SU-DHL-6 (cell line): Measurements from ENCODE around the gene EEF1A2.

ENCODE experiments used
- EZH2phosphoT487 ChIP-seq: fragments of 200-600 bp; sonication (generic), shearing (Covaris generic); conservative IDR thresholded peaks from 2 replicates; pipeline ENCODE4 v1.6.1; 2018; ENCODE audit warnings: mild to moderate bottlenecking, antibody characterized with exemption, low read length, moderate library complexity, mixed read lengths
- TF ChIP-seq, protein P1 (sequence below): fragments of 200-600 bp; sonication (generic); IDR thresholded peaks from one replicate; pipeline ENCODE4 v1.5.1; 2017; ENCODE audit warnings: antibody characterized with exemption, mild to moderate bottlenecking, low read length, moderate library complexity; ENCODE audit not compliant: insufficient read depth, poor library complexity, severe bottlenecking

DNA sequence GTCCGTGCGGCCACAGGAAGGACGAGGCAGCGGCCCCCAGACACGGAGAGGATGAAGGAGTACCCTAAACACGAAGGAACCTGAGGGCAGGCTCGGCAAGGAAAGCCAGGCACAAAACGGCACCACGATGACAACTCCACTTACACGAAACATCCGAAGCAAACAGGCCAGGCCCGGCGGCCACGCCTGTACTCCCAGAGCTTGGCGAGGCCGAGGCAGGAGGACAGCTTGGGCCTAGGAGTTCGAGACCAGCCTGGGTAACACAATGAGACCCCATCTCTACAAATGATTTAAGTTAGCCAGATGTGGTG, 39.9 kb downstream of the EEF1A2 start:
- TF ChIP-seq, protein P1, sequence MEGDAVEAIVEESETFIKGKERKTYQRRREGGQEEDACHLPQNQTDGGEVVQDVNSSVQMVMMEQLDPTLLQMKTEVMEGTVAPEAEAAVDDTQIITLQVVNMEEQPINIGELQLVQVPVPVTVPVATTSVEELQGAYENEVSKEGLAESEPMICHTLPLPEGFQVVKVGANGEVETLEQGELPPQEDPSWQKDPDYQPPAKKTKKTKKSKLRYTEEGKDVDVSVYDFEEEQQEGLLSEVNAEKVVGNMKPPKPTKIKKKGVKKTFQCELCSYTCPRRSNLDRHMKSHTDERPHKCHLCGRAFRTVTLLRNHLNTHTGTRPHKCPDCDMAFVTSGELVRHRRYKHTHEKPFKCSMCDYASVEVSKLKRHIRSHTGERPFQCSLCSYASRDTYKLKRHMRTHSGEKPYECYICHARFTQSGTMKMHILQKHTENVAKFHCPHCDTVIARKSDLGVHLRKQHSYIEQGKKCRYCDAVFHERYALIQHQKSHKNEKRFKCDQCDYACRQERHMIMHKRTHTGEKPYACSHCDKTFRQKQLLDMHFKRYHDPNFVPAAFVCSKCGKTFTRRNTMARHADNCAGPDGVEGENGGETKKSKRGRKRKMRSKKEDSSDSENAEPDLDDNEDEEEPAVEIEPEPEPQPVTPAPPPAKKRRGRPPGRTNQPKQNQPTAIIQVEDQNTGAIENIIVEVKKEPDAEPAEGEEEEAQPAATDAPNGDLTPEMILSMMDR = no peak
- no peak for TF ChIP-seq EZH2phosphoT487
